ENCODE data around the gene KDM3B.

- TF ChIP-seq CTCF (conservative IDR thresholded peaks at IDR 0.05 in 1 of 2, IDR thresholded peaks at IDR 0.05 in 1 of 2; ENCODE audit: extremely low read depth in 1 of 2, insufficient read depth in 1 of 2, low read depth in 1 of 2, low read length in 2 of 2) (no peak), EZH2 (IDR thresholded peaks at IDR 0.05; ENCODE audit: borderline replicate concordance, low read length) (no peak)
Measured at GRCh38 chr5:138425079-138425478, 72.6 kb downstream of the KDM3B start.

Data from mammary epithelial cell (primary cell).